Putamen (tissue), 1 donor: Measurements from ENCODE around the gene HSP90AA1.
"Not testable (repeated sequence)": the region's sequence is repeated elsewhere in the genome, so short reads cannot be mapped to it uniquely, and the experiment has no call there.

Source experiments
- DNase-seq: peaks from one replicate; pipeline ENCODE4 v3.0.0-alpha.2; 2016; ENCODE audit warnings: low spot score

HSP90AA1 gene

DNA sequence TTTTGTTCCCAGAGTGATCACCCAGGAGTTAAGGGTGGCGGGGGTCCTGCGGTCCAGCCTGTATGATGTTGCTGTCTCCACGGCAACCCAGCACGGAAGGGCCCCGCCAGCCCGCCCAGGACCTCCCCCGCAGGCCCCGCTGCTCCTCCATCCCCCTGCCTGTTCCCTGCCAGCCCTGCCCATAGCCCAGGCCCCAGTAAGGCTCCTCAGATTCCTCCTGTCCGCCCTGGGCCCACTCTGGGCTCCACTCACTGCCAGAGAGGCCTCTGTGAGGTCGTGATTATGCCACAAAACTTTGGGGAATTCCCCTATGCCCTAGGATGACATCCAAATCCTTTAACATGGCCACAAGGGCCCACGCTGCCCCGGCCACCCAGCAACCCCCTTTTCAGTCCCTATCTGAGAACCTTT lies 20.8 kb downstream of the HSP90AA1 start:
- no peak for DNase-seq

GRCh38 chr14:102064590-102064989 lies 22.3 kb downstream of the HSP90AA1 start:
- not testable (repeated sequence) for DNase-seq

- DNase-seq, result no peak
Observed at GRCh38 chr14:102063808-102064429, 22.9 kb downstream of the HSP90AA1 start.

GRCh38 chr14:102063109-102063807 lies 23.6 kb downstream of the HSP90AA1 start:
- peak; percentile 60 for DNase-seq

- DNase-seq, result no peak
Observed at GRCh38 chr14:102058961-102059360, 27.9 kb downstream of the HSP90AA1 start.

DNA sequence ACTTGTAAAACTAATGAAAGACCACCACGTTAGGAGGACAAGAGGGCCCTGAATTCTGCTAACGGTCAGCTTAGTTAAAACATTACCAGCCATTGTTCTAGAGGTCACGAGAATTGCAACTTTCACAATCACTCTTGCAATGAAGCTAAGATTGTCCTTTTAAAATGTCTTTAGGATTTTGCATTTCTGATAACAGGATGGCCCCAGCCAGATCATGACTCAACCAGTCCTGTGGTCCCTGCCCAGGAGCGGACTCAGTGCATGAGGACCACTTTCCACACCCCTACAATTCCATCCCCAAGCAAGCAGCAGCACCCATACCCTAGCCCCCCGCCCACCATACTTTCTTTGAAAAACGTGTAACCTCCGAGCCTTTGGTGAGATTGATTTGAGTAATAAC lies 28.7 kb downstream of the HSP90AA1 start:
- DNase-seq, result no peak

DNA sequence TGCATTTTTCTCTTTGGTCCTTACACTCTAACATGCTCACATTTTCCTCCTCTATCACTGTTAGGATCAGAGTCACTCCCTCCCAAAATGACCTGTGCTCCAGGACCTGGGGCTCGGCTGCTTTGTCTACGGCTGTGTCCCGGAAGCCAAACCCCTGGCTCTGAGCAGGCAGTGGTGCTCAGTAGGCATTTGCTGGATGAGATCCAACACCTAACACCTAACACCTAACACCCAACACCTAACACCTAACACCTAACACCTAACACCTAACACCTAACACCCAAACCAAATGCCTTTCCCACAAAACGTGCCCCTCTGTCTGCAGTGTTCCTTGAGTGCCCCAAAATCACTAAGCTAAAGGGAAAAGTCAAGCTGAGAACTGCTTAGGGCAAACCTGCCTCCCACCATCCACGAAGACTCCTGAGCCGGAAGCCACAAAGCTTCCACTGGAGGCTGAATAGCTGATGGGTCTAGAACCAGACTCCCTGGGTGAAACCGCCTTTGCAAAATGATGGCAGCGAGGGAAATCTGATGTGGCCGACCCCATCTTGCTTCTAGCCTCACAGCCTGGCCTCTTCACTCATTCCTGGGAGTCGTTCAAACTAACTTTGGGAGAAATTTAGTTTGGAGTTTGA lies 29.2 kb downstream of the HSP90AA1 start:
- DNase-seq, result no peak

GRCh38 chr14:102056694-102057442 lies 30.0 kb downstream of the HSP90AA1 start:
- DNase-seq, result no peak

- DNase-seq, result no peak
Observed at GRCh38 chr14:102055181-102055901, 31.5 kb downstream of the HSP90AA1 start.

DNA sequence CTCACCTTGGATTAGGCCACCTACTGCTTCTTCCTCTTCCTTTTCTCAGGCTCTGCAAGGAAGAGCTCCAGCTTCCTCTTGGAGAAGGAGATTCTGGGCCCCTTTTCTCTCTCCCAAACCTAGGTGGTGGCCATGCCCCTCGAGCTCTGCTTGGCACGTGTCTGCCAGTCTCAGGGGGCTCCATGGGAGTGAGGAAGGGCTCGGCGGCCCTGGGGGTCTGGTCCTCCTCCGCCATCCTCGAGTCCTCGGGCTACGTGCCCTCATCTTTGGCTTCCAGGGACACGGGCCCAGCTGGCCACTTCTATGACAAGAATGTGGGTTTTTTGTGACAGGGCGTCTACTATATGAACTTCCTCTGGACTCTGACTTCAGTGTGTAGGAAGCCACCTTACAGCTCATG lies 34.3 kb downstream of the HSP90AA1 start:
- DNase-seq, result no peak

GRCh38 chr14:102050625-102051024 lies 36.2 kb downstream of the HSP90AA1 start:
- DNase-seq, result no peak

DNA sequence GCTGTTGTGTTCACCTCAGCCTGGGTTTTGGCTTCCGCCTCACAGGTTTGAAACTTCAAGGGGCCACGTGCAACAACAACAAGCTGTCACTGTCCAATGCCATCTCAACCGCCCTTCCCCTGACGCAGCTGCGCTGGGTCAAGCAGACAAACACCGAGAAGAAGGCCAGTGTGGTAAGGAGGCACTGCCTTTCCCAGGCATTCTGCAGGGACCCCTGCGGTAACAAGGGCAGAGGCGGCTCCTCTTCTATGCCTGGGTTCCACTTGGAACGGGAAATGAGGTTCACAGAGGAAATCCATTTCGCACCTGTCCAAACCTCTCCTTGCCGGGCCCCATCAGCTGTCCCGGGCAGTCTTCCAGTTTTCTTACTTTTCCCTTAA lies 36.8 kb downstream of the HSP90AA1 start:
- no peak for DNase-seq

DNA sequence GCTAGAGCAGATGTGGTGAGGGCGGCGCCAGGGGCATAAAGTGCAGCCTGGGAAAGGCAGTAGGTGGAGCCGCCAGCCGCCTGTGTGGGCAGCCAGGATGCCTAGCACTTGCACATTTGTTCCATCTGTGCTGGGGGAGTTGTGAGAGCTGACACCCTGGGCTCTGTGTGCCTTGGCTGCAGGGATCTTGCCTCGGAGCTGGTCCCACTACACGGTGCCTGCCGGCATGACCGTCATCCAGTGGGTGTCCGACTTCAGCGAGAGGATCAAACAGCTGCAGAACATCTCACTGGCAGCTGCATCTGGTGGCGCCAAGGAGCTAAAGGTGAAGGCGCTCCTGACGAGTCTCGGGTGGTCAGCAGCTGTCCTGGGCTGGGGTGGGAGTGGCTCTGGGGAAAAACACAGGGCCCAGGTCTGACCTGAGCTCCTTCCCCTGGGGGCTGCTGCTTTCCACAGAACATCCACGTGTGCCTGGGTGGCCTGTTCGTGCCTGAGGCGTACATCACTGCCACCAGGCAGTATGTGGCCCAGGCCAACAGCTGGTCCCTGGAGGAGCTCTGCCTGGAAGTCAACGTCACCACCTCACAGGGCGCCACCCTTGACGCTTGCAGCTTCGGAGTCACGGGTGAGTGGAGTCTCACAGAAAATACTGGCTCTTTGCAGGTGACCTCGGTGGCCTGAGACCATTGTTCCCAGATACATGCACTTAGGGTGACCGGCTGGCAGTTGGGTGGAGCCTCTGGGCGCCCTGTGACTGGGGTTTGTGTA lies 37.4 kb downstream of the HSP90AA1 start:
- peak; percentile 52 for DNase-seq

GRCh38 chr14:102047808-102048540 lies 38.9 kb downstream of the HSP90AA1 start:
- no peak for DNase-seq

DNA sequence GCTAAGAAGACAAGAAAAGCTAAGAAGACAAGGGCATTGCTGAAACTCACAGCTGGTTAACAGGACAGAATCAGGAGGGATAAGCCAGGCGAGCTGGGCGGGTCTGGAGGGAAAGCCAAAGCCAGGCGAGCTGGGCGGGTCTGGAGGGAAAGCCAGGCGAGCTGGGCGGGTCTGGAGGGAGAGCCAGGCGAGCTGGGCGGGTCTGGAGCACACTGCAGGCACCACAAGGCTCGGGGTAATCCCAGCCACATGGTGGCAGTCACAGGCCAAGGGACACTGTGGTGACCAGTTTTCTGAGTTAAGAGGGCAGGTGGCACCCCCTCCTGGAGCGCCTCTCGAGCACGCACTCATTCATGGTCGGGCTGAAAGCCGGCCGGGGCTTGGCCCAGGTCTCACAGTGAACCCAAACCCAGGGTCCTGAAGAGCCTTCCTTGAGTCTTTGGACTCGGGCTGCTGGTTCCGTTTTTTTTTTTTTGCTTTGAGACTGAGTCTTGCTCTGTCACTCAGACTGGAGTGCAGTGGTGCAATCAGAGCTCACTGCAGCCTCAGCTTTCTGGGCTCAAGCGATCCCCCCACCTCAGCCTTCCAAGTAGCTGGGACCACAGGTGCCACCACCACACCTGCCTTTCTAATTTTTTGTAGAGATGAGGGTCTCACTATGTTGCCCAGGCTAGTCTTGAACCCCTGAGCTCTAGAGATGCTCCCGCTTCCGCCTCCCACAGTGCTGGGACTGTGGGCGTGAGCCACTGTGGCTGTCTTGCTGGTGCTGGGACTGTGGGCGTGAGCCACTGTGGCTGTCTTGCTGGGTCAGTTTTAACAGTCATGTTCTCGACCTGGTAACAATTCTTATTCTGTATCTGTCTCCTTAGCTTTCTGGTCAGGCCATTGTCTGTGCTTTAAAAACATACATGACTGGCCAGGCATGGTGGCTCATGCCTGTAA lies 40.2 kb downstream of the HSP90AA1 start:
- DNase-seq, result peak; percentile 57

DNA sequence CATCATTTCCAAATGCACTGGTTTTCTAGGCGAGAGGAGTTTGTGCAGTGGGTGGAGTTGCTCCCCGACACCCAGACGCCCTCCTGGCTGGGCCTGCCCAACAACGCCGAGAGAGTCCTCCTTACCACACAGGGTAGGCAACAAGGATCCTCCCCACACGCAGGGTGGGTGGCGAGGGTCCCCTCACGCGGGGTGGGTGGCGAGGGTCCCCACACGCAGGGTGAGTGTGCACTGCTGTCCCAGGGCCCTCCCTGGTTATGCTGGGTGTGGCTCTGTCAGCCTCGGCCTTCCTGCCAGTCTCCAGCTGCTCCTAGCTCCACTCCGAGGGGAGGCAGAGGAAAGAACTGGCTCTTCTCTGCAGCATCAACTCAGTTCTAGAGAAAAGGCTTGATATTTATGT lies 42.3 kb downstream of the HSP90AA1 start:
- DNase-seq, result no peak

DNA sequence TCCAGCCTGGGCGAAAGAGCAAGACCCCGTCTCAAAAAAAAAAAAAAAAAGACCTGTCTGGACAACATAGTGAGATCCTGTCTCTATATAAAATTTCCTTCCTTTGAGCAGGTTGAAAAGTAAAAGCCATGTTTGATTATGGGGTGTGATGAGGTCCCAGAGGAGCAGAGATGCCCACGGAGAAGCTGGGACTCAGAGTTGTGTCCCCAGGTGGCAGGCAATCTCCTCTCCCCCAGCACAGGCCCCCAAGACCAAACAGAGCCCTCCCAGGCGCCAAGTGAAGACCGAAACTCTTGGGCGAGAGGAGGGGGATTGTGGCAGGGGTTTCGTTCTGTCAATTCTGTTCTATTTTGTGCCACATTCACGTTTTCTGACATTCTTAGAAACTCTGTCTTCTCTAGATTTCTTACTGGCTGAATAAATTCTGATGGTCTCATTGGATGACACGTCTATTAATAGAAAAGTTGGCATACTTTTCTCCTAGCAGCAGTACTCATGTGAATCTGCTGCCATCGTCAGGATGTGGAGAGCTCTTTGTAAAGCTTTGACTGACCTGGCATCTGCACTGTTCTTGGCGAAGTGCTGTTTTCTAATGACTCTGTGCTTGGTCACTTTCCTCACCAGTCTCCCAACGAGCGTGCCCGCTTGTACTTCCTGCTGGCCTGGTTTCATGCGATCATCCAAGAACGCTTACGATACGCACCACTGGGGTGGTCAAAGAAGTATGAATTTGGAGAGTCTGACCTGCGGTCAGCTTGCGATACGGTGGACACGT lies 43.4 kb downstream of the HSP90AA1 start:
- DNase-seq, result peak; percentile 71

DNA sequence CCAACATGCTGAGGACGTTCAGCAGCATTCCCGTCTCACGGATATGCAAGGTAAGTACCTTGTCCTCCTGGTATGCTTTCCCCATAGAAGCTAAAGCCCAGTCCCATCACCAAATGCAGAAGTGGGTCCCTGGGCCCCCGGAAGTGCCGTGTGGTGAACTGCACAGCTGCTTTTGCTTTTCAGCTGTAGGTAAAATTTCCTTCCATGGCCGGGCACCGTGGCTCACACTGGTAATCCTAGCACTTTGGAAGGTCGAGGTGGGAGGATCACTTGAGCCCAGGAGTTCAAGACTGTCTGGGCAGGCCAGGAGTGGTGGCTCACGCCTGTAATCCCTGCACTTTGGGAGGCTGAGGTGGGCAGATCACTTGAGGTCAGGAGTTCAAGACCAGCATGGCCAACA lies 44.1 kb downstream of the HSP90AA1 start:
- no peak for DNase-seq

DNA sequence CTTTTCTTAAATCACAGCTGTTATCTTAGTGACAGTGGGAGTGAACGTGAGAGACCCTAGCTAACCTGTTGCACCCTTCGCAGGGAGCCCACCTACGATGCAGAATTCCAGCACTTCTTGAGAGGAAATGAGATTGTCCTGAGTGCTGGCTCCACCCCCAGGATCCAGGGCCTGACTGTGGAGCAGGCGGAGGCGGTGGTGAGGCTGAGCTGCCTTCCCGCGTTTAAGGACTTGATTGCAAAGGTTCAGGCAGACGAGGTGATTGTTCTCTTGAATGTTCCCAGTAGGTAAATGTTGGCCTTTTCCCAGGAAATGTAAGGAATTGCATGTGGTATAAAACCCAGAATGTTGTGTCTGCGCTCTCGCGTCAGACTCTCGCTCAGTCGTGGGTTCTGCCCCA lies 46.7 kb downstream of the HSP90AA1 start:
- no peak for DNase-seq
